Kidney (tissue), 14 donors: ENCODE results near the gene ADAMTS3. TPM values are rescaled to one million over a fixed set of nuclear protein-coding genes. Genes with fewer than 3 reads are reported as not detected.

Experiments
- DNase-seq, 5 donors: peaks; one replicate each; pipeline ENCODE4 v3.0.0-alpha.2; 2013 to 2020
- FAIRE-seq: peaks from 2 replicates; lab custom pipeline; 2012; peaks lifted over from hg19 to GRCh38; lab: Jason Lieb, UNC
- H3K27ac ChIP-seq, 2 donors: one replicate each; pipeline ENCODE4 v1.7.0; 2013; ENCODE audit warnings: low read depth in 2 of 2, low read length in 2 of 2, inconsistent platforms in 1 of 2
- H3K27me3 ChIP-seq: one replicate; pipeline ENCODE4 v1.7.1; 2013; ENCODE audit warnings: low read length, inconsistent platforms; ENCODE audit not compliant: control insufficient read depth, insufficient read depth
- H3K36me3 ChIP-seq, 3 donors: one replicate each; pipeline versions ENCODE4 v1.7.0 to v1.7.1; 2013; ENCODE audit warnings: low read length in 3 of 3, control low read depth in 1 of 3, inconsistent platforms in 1 of 3; ENCODE audit not compliant: insufficient read depth in 3 of 3, control insufficient read depth in 2 of 3
- H3K4me1 ChIP-seq, 3 donors: one replicate each; pipeline versions ENCODE4 v1.7.0 to v1.7.1; 2013; ENCODE audit warnings: low read length in 3 of 3, inconsistent platforms in 1 of 3, low read depth in 1 of 3; ENCODE audit not compliant: control insufficient read depth in 2 of 3, insufficient read depth in 2 of 3
- H3K4me3 ChIP-seq, 3 donors: one replicate each; pipeline versions ENCODE4 v1.7.0 to v1.8.1; 2013; ENCODE audit warnings: low read length in 3 of 3, control low read depth in 1 of 3, inconsistent platforms in 1 of 3
- H3K9ac ChIP-seq, 3 donors: one replicate each; pipeline versions ENCODE4 v1.7.0 to v1.7.1; 2013; ENCODE audit warnings: low read length in 3 of 3, control low read depth in 1 of 3, inconsistent platforms in 1 of 3
- H3K9me3 ChIP-seq, 3 donors: one replicate each; pipeline versions ENCODE4 v1.7.0 to v1.7.1; 2013; ENCODE audit warnings: low read length in 3 of 3, control low read depth in 1 of 3, inconsistent platforms in 1 of 3; ENCODE audit not compliant: control insufficient read depth in 2 of 3, insufficient read depth in 1 of 3
- CTCF ChIP-seq: IDR thresholded peaks from 3 replicates; pipeline ENCODE4 v1.5.1; 2012; ENCODE audit warnings: mild to moderate bottlenecking, moderate library complexity, borderline replicate concordance; ENCODE audit not compliant: insufficient read depth; ENCODE audit errors: extremely low read depth
- intact Hi-C: fragments of 100-400 bp; cut with DNase I; formaldehyde crosslinking; loops from one replicate; pipeline ENCODE4 v1.11.1; 2022
- polyA plus RNA-seq: library from polyadenylated mRNA; stranded (reverse); fragments of 350-450 nt; fragmentation: Illumina TruSeq; extraction: RNeasy Lipid Tissue Mini Kit (QIAGEN cat#74804); gene quantifications from one replicate; pipeline ENCODE4 v1.2.3, GENCODE V29; 2014; ENCODE audit warnings: low read depth, low replicate concordance; ENCODE audit not compliant: insufficient read depth
- total RNA-seq: library from RNA; stranded (reverse); fragmentation: NEBNext Ultra II Directional; extraction: Animal tissue kit (Norgen Biotek cat#: 25700); gene quantifications from one replicate; pipeline ENCODE4 v1.2.1, GENCODE V29; 2021
- donor health status: control.
- donor health status: control.
- donor health status: control.
- donor health status: control.
- donor health status: control.
- donor health status: DM: yes; HTN: yes; CAD: no.
- donor health status: Normal renal cell carcinoma (clear cell type).

ADAMTS3 gene
- total and polyA plus RNA-seq, 2 donors from 2014 or later: 0.56 to 4.2 TPM

- no peak overlapping the region for H3K27ac ChIP-seq
- H3K27me3 ChIP-seq: no peaks in the 10 kb centered on the region
- no peaks in the 10 kb centered on the region for H3K4me1 ChIP-seq
- H3K9me3 ChIP-seq: no peaks in the 10 kb centered on the region
- no peak overlapping the region for H3K9ac ChIP-seq
- intact Hi-C loops: no loop called here
- peak in 1 of 5 donors; percentile 8 for DNase-seq
- no peaks in the 10 kb centered on the region for H3K36me3 ChIP-seq
- TF ChIP-seq CTCF: no peak
- H3K4me3 ChIP-seq: no peak overlapping the region
- FAIRE-seq: no peak
Measured at GRCh38 chr4:72383439-72383838, 185.6 kb downstream of the ADAMTS3 start.

DNA sequence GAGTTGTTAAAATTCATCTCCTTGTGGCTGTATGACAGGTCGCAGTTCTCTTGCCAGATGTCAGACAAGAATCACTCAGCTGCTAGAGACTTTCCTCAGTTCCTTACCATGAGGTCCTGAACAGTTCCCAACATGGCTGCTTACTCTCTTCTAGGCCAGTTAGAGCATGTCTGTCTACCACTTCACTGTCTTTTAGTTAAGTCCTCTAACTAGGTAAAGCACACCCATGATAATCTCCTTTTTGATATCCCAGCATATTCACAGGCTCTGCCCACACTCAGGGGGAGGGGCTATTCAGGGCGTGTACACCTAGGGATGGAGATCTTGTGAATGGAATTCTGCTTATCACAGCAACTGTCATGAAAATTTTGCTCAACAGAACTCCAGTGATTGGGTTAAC, 190.1 kb downstream of the ADAMTS3 start:
- DNase-seq: no peak
- no peak for TF ChIP-seq CTCF
- no peaks in the 10 kb centered on the region for H3K36me3 ChIP-seq
- no peak overlapping the region for H3K4me3 ChIP-seq
- no peak for FAIRE-seq
- H3K9me3 ChIP-seq: no peaks in the 10 kb centered on the region
- no peaks in the 10 kb centered on the region for H3K4me1 ChIP-seq
- intact Hi-C loops: no loop called here
- no peak overlapping the region for H3K27ac ChIP-seq
- H3K27me3 ChIP-seq: no peaks in the 10 kb centered on the region
- H3K9ac ChIP-seq: no peak overlapping the region

DNA sequence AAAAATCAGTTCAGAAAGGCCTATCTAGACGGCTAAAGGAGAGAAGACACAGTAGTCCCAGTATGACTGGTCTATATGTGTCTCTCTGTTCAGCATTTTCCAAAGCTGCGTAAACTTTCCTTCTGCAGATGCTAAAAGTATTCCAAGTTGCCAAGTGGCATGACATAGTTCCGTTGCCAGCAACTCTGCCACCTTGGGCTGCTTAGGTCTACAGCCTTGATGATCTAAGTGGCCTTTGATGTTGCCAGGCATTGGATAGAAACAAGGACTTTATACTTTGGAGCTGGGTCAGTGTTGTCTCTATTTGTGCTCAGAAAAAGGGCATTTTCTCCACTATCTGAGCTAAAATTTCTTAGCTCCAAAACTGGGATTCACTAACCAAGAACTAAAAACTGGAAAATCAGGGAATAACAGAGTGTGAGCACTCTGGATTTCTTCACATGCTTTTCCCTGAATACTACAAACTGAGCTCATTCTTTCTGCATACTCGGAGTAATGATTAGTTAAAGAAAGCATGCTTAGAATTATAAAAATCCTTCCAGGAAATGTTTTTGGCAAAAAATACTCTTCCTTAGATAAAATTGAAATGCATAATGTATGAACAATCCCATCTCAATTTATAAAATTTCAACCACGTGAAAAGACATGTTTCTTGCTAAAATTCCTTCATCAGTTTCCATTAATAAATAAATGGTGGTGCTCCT, 191.4 kb downstream of the ADAMTS3 start:
- no peaks in the 10 kb centered on the region for H3K4me1 ChIP-seq
- FAIRE-seq: no peak

More for the DNA sequence above, 191.4 kb downstream of the ADAMTS3 start:
- Histone ChIP-seq H3K36me3 (no peaks in the 10 kb centered on the region), H3K9ac (no peak overlapping the region), H3K9me3 (no peaks in the 10 kb centered on the region), H3K27me3 (no peaks in the 10 kb centered on the region), H3K27ac (no peak overlapping the region), H3K4me3 (no peak overlapping the region)
- intact Hi-C loops: no loop called here
- TF ChIP-seq CTCF: no peak
- DNase-seq: no peak
